HCT116 (cell line): ENCODE data around the gene LRG1. TPM values are rescaled to one million over a fixed set of nuclear protein-coding genes. Genes with fewer than 3 reads are reported as not detected.

Source experiments
- ATAC-seq: fragments of 200-7000 bp; cut with Tn5 transposase; 2 replicates; pipeline ENCODE4 v1.9.1; 2020; ENCODE audit warnings: mild to moderate bottlenecking, moderate library complexity
- BruUV-seq: library from RNA; stranded (reverse); fragments of 400-500 nt; replicated peaks from 2 replicates; lab custom pipeline; 2021; lab: Mats Ljungman, UMichigan
- CTCF ChIA-PET: fragments of 300-600 bp; sonication (Branson Sonifier 250); formaldehyde crosslinking; loops from one replicate; lab custom pipeline; 2021; ENCODE audit warnings: antibody characterized with exemption; lab: Charles Lee
- POLR2A ChIA-PET: fragments of 300-600, 350-600 bp; sonication (Branson Sonifier 250); formaldehyde crosslinking; loops from one replicate; lab custom pipeline; 2021; ENCODE audit warnings: antibody characterized with exemption; lab: Charles Lee
- RAD21 ChIA-PET, 2 experiments: fragments of 300-600 bp; sonication (Branson Sonifier 250); formaldehyde crosslinking; loops; one replicate each; lab custom pipeline; 2023; ENCODE audit warnings: low total read pairs in 2 of 2; ENCODE audit not compliant: uncharacterized antibody in 2 of 2, unreplicated experiment in 2 of 2, low non-redundant PET in 1 of 2; lab: Charles Lee
- DNase-seq: peaks from one replicate; pipeline ENCODE4 v3.0.0-alpha.2; 2010; ENCODE audit warnings: low read depth, low spot score
- H2AFZ ChIP-seq: fragments of 200-600 bp; shearing (Covaris generic), sonication (generic); 2 replicates; pipeline ENCODE4 v1.6.1; 2017; ENCODE audit warnings: low read depth, mixed run types, mixed read lengths, antibody characterized with exemption, low read length; ENCODE audit not compliant: poor library complexity, severe bottlenecking
- H3K27ac ChIP-seq: 2 replicates; pipeline ENCODE4 v1.5.1; 2012; ENCODE audit warnings: low read depth, low read length
- H3K27me3 ChIP-seq: fragments of 200-600 bp; sonication (generic); 2 replicates; pipeline ENCODE4 v1.6.1; 2016; ENCODE audit warnings: mixed run types, low read length, mixed read lengths; ENCODE audit not compliant: insufficient read depth
- H3K36me3 ChIP-seq, 2 experiments: fragments of 200-500 bp in 1 of 2; fragments of 200-600 bp in 1 of 2; sonication (Bioruptor generic) in 1 of 2; sonication (generic) in 1 of 2; 2 replicates each; pipeline versions ENCODE4 v1.5.1 to v1.6.1; 2014 to 2016; ENCODE audit warnings: low read length in 2 of 2, inconsistent platforms in 1 of 2, mixed read lengths in 1 of 2, mixed run types in 1 of 2; ENCODE audit not compliant: insufficient read depth in 2 of 2, control insufficient read depth in 1 of 2
- H3K4me1 ChIP-seq, 2 experiments: fragments of 200-600 bp in 1 of 2; sonication (generic) in 1 of 2; 2 replicates each; pipeline versions ENCODE4 v1.5.1 to v1.6.1; 2012 to 2017; ENCODE audit warnings: low read length in 2 of 2, inconsistent platforms in 1 of 2, mild to moderate bottlenecking in 1 of 2, mixed read lengths in 1 of 2, mixed run types in 1 of 2, moderate library complexity in 1 of 2; ENCODE audit not compliant: insufficient read depth in 2 of 2, control insufficient read depth in 1 of 2
- H3K4me2 ChIP-seq: fragments of 200-600 bp; sonication (generic); 2 replicates; pipeline ENCODE4 v1.6.1; 2017; ENCODE audit warnings: mixed run types, low read length, mixed read lengths
- H3K4me3 ChIP-seq, 2 experiments: fragments of 200-600 bp in 1 of 2; sonication (generic) in 1 of 2; replicated peaks in 1 of 2; 2 replicates each; pipeline ENCODE4 v1.5.1; 2011 to 2016; ENCODE audit warnings: low read length in 2 of 2, control low read depth in 1 of 2, low read depth in 1 of 2, mild to moderate bottlenecking in 1 of 2, mixed read lengths in 1 of 2, mixed run types in 1 of 2
- H3K79me2 ChIP-seq: fragments of 200-600 bp; sonication (generic); 2 replicates; pipeline ENCODE4 v1.6.1; 2017; ENCODE audit warnings: mild to moderate bottlenecking, mixed run types, low read length, moderate library complexity, mixed read lengths; ENCODE audit not compliant: insufficient read depth
- H3K9ac ChIP-seq: fragments of 200-600 bp; sonication (generic); 2 replicates; pipeline ENCODE4 v1.6.1; 2016; ENCODE audit warnings: low read length, mixed read lengths
- H3K9me2 ChIP-seq: fragments of 200-600 bp; sonication (generic), shearing (Covaris generic); 2 replicates; pipeline ENCODE4 v1.6.1; 2017; ENCODE audit warnings: mixed run types, mild to moderate bottlenecking, moderate library complexity; ENCODE audit not compliant: insufficient read depth
- H3K9me3 ChIP-seq, 2 experiments: fragments of 200-500 bp in 1 of 2; fragments of 200-600 bp in 1 of 2; sonication (Bioruptor generic) in 1 of 2; sonication (generic) in 1 of 2; 2 replicates each; pipeline ENCODE4 v1.6.1; 2014 to 2017; ENCODE audit warnings: low read length in 2 of 2, mixed read lengths in 2 of 2, inconsistent platforms in 1 of 2, low read depth in 1 of 2, mild to moderate bottlenecking in 1 of 2, mixed run types in 1 of 2, moderate library complexity in 1 of 2; ENCODE audit not compliant: control insufficient read depth in 1 of 2, insufficient read depth in 1 of 2
- H4K20me1 ChIP-seq: fragments of 200-600 bp; sonication (generic), shearing (Covaris generic); 2 replicates; pipeline ENCODE4 v1.6.1; 2017; ENCODE audit warnings: mixed run types, mild to moderate bottlenecking, moderate library complexity; ENCODE audit not compliant: insufficient read depth
- FOSL1 ChIP-seq: IDR thresholded peaks from 2 replicates; pipeline ENCODE4 v1.6.1; 2012; ENCODE audit warnings: low read depth
- SIN3A ChIP-seq: IDR thresholded peaks from 2 replicates; pipeline ENCODE4 v1.6.1; 2012; ENCODE audit warnings: low read depth
- YY1 ChIP-seq: IDR thresholded peaks from 2 replicates; pipeline ENCODE4 v1.6.1; 2011; ENCODE audit warnings: low read length, low read depth, moderate library complexity, mild to moderate bottlenecking; ENCODE audit not compliant: insufficient replicate concordance; ENCODE audit errors: extremely low read depth
- intact Hi-C: fragments of 100-400 bp; cut with micrococcal nuclease; formaldehyde crosslinking; loops from 2 replicates; pipeline ENCODE4 v1.10.0; 2022
- total RNA-seq: library from RNA; stranded (reverse); gene quantifications from one replicate; pipeline ENCODE4 v1.2.1, GENCODE V29; 2021; ENCODE audit not compliant: unreplicated experiment
- TF ChIP-seq, protein P1 (sequence below): IDR thresholded peaks from 2 replicates; pipeline ENCODE4 v1.6.1; 2012; ENCODE audit warnings: low read depth

Gene LRG1
- total RNA-seq, 1 experiment from 2014 or later: 1.3 TPM

GRCh38 chr19:4510435-4511255 lies 29.2 kb downstream of the LRG1 start:
- intact Hi-C loops: no loop called here
- peaks cover 0 to 11% of the 10 kb centered on the region in 2 experiments; a peak in 2 of 4 replicates for H3K4me1 ChIP-seq
- no TSS peak for BruUV-seq
- no peaks in the 10 kb centered on the region for H4K20me1 ChIP-seq
- TF ChIP-seq YY1: no peak
- TF ChIP-seq FOSL1: no peak
- TF ChIP-seq, protein P1, sequence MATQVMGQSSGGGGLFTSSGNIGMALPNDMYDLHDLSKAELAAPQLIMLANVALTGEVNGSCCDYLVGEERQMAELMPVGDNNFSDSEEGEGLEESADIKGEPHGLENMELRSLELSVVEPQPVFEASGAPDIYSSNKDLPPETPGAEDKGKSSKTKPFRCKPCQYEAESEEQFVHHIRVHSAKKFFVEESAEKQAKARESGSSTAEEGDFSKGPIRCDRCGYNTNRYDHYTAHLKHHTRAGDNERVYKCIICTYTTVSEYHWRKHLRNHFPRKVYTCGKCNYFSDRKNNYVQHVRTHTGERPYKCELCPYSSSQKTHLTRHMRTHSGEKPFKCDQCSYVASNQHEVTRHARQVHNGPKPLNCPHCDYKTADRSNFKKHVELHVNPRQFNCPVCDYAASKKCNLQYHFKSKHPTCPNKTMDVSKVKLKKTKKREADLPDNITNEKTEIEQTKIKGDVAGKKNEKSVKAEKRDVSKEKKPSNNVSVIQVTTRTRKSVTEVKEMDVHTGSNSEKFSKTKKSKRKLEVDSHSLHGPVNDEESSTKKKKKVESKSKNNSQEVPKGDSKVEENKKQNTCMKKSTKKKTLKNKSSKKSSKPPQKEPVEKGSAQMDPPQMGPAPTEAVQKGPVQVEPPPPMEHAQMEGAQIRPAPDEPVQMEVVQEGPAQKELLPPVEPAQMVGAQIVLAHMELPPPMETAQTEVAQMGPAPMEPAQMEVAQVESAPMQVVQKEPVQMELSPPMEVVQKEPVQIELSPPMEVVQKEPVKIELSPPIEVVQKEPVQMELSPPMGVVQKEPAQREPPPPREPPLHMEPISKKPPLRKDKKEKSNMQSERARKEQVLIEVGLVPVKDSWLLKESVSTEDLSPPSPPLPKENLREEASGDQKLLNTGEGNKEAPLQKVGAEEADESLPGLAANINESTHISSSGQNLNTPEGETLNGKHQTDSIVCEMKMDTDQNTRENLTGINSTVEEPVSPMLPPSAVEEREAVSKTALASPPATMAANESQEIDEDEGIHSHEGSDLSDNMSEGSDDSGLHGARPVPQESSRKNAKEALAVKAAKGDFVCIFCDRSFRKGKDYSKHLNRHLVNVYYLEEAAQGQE: no peak
- TF ChIP-seq SIN3A: no peak
- no peak overlapping the region for H3K27ac ChIP-seq
- H3K27me3 ChIP-seq: no peaks in the 10 kb centered on the region
- ChIA-PET RAD21 (no interaction called here), CTCF (no interaction called here), POLR2A (no interaction called here)
- H3K79me2 ChIP-seq: no peaks in the 10 kb centered on the region
- H3K9me2 ChIP-seq: no peaks in the 10 kb centered on the region
- ATAC-seq: no peak
- H3K4me2 ChIP-seq: no peak overlapping the region
- no peak overlapping the region for H2AFZ ChIP-seq
- DNase-seq: no peak
- H3K36me3 ChIP-seq: no peaks in the 10 kb centered on the region
- H3K9me3 ChIP-seq: no peaks in the 10 kb centered on the region
- no peak overlapping the region for H3K4me3 ChIP-seq
- no peak overlapping the region for H3K9ac ChIP-seq
